GM18519 (cell line): ENCODE results near the gene PLIN3.
"Not testable (repeated sequence)": the region's sequence is repeated elsewhere in the genome, so short reads cannot be mapped to it uniquely, and the experiment has no call there.

Source experiments
- ATAC-seq: cut with Tn5 transposase; IDR thresholded peaks from one replicate; pipeline ENCODE4 v1.9.1; 2021; ENCODE audit warnings: mild to moderate bottlenecking, moderate library complexity; ENCODE audit not compliant: unreplicated experiment, low FRiP score

PLIN3 gene

DNA sequence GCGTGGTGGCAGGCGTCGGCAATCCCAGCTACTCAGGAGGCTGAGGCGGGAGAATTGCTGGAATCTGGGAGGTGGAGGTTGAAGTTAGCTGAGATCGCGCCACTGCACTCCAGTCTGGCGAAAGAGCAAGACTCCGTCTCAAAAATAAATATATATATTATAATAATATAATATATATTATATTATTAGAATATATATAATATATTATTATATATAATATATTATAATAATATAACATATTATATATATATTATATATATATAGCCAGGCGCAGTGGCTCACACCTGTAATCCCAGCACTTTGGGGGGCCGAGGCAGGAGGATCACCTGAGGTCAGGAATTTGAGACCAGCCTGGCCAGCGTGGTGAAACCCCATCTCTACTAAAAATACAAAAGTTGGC, 25.5 kb upstream of the PLIN3 start:
- not testable (repeated sequence) for ATAC-seq

DNA sequence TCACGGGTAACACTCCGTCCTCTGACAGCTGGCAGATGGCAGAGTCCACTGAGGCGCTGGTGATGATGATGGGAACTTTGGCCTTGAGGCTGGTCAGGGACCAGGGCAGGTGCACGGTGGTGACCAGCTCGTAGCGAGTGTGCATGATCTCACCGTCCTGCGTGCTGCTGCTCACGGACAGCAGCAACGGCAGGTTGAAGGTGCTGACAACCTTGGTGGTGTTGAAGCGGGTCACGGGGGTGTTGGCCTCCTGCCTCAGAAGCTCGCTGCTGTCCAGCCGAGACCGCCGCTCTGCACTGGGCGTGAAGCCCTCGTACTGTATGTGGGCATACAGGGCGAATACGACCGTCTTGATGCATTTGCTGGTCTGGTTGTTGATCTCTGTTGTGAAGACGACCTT, 23.6 kb upstream of the PLIN3 start:
- ATAC-seq = no peak

DNA sequence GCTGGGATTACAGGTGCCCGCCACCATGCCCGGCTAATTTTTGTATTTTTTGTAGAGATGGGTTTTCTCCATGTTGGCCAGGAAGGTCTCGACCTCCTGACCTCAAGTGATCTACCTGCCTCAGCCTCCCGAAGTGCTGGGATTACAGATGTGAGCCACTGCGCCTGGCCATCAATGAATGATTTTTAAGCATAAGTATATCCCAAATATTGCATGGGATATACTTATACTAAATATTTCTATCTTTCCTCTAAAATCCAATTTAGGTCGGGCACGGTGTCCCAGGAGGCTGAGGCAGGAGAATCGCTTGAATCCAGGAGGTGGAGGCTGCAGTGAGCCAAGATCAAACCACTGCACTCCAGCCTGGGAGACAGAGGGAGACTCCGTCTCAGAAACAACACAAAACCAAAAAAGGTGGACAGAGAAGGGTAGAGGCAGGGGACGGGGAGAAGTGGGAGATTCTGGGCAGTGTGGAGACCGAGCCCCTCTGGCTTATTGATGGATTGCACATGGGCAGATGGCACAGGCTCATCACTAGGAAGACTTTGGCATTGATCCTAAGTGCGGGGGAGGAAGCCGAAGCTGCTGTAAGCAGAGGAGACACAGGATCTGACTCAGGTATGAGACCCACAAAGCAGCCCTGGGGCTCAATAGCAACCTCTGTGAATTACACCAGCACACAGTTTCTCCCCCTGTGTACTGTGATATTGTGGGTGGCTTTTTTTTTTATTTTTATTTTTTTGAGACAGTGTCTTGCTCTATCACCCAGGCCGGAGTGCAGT, 21.8 kb upstream of the PLIN3 start:
- ATAC-seq = no peak

DNA sequence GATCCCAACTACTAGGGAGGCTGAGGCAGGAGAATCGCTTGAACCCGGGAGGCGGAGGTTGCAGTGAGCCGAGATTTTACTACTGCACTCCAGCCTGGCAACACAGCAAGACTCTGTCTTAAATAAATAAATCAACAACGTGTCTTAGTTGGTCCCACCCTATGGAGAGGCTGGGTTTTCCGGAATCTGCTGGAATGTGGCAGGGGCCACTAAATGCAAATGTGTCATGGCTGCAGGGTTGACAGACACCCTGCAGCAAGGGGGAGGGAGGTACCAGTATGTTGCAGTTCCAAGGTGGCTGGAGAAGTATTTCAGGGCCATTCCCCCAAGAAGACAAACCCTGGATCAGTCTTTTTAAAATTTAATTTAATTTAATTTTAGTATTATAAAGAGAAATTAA, 20.3 kb upstream of the PLIN3 start:
- not testable (repeated sequence) for ATAC-seq

DNA sequence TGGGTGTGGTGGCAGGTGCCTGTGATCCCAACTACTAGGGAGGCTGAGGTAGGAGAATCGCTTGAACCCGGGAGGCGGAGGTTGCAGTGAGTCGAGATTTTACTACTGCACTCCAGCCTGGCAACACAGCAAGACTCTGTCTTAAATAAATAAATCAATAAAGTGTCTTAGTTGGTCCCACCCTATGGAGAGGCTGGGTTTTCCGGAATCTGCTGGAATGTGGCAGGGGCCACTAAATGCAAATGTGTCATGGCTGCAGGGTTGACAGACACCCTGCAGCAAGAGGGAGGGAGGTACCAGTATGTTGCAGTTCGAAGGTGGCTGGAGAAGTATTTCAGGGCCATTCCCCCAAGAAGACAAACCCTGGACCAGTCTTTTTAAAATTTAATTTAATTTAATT, 17.5 kb upstream of the PLIN3 start:
- not testable (repeated sequence) for ATAC-seq

DNA sequence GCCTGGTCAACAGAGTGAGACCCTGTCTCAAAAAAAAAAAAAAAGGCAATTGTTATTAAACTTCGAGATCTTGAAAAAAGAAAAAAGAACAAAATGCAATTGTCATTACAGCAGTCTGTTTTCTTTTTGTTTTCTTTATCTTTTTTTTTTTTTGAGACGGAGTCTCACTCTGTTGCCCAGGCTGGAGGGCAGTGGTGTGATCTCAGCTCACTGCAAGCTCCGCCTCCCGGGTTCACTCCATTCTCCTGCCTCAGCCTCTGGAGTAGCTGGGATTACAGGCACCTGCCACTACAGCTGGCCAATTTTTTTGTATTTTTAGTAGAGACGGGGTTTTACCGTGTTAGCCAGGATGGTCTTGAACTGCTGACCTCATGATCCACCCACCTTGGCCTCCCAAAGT, 15.4 kb upstream of the PLIN3 start:
- not testable (repeated sequence) for ATAC-seq

DNA sequence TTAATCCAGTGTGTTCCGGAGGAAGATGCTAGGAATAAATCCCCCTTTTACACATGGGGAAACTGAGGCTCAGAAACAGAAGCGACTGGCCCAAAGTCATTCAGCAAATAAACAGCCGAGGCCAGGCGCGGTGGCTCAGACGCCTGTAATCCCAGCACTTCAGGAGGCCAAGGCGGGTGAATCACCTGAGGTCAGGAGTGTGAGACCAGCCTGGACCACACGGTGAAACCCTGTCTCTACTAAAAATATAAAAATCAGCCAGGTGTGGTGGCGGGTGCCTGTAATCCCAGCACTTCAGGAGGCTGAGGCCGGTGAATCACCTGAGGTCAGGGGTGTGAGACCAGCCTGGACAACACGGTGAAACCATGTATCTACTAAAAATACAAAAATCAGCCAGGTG, 11.6 kb upstream of the PLIN3 start:
- no peak for ATAC-seq

DNA sequence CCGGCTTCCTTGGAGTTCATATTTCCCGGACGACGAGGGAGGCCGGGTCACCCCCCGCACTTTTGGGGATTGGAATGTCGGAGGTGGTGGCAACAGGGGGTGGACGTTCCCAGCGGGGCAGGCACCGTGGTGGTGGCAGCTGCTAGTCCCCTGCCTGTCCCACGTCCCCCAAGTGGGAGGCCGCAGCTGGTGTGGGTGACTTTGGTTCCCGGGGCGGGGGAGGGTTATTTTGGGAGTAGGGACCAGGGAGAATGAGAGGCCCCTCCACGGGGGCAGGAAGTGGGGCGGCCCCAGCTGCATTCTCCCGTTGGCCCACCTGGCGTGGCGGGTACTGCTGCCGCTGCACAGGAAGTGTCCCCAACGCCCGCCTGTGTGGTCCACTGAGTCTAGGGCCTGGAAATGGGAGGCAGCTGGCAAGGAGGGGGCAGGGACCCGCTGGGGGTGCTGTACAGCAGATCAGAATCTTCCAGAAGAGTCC, 11.1 kb upstream of the PLIN3 start:
- ATAC-seq = no peak

DNA sequence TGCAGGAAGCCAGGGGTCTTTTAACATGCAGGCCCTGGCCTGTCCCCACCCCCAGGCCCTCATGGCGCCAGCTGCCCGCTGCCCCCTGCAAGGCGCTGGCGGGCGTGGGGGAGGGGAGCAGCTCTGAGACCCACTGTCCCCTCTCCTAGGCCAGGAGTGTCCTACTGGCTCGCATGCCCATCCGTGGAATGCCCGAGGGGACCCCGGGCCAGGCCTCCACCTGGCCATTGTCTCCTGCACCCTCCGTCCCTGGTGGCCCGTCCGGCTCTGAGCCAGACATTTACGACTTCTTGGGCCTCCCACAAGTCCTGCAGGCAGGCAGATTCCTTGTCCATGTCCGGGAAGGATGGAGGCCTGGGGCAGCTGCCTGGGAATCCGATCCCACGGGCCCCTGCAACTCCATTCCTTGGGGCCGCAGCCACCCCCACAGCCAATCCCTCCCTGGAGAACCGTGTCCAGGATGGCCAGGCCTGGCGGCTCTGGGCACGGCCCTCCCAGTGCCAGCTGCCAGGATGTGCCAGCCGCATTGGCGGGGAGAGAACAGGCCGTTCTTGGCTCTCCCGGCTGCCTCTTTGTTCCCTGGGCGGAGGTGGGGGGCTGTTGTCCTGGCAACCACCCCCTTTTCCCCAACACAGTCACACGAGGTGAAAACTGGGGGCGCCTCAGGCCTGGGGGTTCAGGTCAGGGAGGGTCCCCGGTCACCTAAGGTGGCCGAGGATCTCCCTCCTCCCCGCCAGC, 10.5 kb upstream of the PLIN3 start:
- ATAC-seq = no peak

DNA sequence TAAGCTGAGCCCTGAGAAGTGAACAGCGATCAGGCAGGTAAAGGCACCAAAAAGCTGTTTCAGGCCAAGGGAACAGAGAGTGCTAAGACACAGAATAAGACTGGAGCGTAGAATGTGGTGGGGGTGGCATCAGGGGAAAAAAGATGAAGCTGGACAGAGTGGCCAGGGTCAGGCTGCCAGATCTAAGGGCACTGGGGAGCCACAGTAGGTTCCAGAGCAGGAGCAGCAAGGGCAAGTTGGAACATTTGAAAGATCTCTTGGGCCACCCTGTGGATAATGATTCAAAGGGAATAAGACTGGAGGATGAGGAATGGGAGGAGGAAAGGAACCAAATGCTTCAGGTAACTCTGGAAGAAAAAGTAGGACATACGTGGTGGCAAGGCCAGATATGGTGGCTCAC, 6.5 kb upstream of the PLIN3 start:
- ATAC-seq = no peak

DNA sequence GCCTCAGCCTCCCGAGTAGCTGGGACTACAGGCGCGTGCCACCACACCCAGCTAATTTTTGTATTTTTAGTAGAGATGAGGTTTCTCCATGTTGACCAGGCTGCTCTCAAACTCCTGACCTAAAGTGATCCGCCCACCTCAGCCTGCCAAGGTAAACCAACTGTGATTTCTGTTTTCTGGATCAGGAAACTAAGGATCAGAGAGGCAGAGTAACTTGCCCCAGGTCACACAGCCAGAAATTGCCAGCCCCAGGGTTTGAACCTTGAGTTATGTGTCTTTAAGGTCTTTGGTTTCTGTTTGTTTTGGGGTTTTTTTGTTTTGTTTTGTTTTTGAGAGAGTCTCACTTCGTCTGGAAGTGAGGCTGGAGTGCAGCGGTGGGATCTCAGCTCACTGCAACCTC, 4.2 kb upstream of the PLIN3 start:
- no peak for ATAC-seq

DNA sequence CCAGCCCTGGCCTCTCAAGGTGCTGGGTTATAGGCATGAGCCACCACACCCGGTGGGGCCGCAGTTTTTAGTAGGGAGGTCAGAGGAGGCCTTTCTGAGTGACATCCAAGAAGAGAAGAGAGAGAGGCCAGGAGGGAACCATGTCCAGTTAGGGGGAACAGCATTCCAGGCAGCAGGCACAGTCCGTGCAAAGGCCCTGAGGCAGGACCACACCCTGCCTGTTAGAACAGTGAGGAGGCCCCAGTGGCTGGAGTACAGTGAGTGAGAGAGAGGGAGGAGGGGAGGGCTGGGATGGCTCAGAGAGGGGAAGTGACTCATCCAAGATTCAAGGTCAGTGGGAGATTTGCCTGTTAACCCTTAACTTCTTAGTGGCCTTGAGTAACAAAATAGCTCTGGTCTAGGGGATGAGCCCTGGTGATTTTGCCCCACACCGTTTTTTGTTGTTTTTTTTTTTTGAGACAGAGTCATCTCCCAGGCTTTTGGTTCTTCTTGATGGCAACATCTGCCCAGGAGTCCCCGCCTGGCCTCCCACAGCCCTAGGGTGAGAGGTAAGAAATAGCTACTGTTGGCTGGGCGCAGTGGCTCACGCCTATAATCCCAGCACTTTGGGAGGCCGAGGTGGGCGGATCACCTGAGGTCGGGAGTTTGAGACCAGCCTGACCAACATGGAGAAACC, 2.7 kb upstream of the PLIN3 start:
- ATAC-seq = no peak

DNA sequence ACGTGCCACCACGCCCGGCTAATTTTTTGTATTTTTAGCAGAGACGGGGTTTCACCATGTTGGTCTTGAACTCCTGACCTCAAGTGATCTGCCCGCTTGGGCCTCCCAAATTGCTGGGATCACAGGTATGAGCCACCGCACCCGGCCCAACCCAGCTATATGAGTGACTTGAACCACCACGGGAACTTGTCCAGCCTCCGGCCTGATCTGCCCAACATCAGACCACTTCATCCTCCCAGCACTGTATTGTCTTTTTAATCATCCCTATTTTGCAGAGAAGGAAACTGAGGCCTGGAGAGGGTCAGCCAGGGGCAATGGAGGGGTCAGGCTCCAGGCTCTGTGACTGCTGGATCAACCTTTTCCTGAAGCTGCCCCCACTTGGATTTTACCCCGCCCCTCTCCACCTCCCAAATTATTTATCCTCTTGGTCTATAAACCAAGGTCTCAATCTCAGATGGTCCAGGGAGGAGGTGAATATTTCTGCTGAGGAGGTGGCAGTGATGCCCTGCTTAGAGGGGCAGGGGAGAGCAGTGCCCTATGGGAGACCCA, 893 bp upstream of the PLIN3 start:
- ATAC-seq = no peak

DNA sequence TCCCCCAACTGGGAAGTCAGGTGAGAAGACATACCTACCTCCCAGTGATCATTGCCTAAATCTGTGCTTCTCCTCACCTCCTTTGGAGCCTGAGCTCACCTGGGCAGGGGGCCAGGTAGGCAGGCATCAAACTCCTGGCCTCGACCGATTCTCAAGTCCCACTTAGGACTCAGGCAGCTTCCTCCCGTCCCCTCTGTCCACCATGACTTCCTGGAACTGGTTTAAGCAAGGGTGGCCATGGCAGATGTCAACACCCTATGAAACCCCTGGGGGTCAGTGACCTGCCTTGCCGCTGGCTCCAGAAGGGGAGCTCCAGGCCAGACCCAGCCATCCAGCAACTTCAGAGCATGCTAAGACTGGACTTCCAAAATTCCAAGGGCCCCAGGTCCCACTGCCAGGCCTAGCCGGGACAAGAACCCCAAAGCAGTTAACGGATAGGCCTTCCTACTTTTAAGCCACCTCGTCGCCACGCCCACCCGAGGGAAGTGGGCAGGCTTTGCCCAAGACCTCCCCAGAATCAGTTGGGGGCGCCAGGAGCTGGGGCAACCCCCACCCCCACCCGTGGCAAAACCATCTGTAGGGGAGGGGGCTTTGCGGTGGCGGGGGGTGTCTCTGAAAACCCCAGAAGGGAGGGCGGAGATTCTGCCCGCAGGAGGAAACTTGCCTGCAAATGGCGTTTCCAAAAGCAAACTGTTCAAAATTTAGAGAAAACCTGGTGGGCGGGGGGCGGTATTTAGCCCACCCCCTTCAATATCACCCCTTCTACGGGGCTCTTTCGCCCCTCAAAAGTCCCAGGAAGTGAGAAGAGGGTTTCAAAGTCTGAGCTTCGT, 657 bp downstream of the PLIN3 start:
- no peak for ATAC-seq

DNA sequence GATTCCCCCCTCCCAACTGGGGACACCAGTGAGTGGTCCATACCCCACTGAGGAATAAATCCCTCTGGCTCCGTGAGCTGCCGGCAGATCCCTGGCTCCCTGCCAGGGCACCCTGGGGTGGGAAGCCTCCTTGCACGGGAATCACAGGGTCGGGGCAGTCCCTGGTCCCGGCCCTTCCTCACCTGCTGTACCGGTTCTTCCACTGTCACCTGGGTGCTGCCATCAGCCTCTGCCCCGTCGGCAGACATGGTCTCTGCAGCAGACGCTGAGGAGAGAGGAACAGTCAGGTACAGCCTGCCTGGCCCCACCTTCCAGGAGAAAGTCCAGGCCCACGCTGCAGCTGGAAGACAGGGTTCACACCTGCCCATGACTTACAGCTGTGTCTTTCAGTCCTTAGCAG, 6.3 kb downstream of the PLIN3 start:
- ATAC-seq = no peak

DNA sequence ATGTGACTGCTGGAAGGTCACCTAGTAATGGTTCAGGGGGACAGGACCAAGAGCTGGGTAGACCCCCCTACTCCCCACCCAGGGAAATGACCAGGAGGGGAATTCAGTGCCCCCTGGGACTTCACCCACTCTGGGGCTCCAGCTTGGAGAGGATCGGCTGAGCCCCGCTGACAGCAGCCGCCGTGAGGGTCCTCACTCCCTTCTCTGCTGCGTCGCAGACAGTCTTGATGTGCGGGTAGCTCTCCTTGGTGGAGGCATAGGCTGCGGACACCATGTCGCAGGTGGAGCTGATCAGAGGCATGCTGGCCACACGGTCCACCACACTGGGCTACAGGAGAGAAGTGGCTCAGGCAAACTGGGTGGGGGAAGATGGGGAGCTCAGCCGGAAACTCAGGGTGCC, 7.8 kb downstream of the PLIN3 start:
- ATAC-seq = no peak

DNA sequence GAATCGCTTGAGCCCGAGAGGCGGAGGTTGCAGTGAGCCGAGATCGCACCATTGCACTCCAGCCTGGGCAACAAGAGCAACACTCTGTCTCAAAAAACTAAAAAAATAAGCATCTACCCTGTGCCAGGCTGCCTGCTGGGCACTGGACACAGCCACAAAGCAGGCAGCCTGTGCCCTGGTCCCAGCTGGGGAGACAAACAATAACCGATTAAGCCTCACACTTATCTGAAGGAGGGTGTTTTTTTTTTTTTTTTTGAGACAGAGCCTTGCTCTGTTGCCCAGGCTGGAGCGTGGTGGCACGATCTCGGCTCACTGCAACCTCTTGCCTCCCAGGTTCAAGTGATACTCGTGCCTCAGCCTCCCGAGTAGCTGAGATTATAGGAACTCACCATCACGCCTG, 11.0 kb downstream of the PLIN3 start:
- not testable (repeated sequence) for ATAC-seq

DNA sequence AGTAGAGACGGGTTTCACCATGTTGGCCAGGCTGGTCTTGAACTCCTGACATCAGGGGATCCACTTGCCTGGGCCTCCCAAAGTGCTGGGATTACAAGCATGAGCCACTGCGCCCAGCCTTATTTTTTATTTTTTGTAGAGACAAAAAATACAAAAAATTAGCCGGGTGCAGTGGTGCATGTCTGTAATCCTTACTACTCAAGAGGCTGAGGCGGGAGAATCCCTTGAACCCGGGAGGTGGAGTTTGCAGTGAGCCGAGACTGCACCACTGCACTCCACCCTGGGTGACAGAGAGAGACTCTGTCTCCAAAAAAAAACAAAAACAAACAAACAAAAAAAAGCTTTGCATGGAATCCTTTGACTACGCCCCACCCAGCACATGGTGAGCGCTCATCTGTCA, 14.0 kb downstream of the PLIN3 start:
- ATAC-seq = not testable (repeated sequence)

DNA sequence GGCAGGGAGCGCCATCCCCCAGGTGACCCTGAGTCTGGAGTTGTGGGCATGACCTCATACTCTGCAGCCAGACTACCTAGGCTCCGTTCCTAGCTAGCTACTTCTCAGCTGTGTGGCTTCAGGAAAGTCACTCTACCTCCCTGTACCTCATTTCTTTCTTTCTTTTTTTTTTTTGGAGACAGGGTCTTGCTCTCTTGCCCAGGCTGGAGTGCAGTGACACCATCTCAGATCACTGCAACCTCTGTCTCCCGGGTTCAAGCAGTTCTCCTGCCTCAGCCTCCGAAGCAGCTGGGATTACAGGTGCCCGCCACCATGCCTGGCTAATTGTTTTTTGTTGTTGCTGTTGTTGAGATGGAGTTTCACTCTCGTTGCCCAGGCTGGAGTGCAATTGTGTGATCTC, 15.0 kb downstream of the PLIN3 start:
- ATAC-seq = no peak

DNA sequence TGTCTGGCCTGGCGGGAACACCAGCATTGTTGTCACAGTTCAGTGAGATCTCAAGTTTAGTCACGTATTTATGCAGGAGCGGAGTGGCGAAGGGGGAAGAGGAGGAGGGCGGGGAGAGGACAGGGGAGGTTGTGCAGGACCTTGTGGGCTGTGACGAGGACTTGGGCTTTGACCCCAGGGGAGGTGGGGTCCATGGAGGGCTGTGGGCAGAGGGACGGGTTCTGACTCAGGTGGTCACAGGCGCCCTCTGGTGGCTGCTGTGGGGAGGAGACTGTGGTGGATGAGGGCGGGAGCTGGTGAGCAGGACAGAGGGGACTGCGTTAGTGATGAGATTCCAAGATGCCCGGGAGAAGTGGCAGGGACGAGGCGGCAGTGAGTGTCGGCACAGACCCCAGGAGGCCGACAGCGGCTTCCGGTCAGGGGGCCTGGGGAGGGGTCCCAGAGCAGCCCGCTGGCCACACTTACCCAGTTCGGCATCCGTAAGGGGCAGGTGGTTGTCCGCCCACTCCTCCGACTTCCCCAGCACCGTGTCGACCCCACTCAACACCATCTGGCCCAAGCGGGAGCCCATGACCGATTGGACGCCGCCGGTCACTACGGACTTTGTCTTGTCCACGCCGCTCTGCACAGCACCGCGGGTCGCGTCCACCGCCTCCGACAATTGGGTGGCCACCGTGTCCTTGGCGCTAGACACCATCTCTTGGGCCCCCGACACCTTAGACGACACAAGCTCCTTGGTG, 15.7 kb downstream of the PLIN3 start:
- no peak for ATAC-seq
